NCI-H1694 (cell line): Measurements from ENCODE around the gene NDUFS5.
"Not testable (repeated sequence)": the region's sequence is repeated elsewhere in the genome, so short reads cannot be mapped to it uniquely, and the experiment has no call there.

Experiments
- DNase-seq: peaks from one replicate; lab custom pipeline; 2025; lab: John Stamatoyannopoulos, UW

The NDUFS5 gene

DNA sequence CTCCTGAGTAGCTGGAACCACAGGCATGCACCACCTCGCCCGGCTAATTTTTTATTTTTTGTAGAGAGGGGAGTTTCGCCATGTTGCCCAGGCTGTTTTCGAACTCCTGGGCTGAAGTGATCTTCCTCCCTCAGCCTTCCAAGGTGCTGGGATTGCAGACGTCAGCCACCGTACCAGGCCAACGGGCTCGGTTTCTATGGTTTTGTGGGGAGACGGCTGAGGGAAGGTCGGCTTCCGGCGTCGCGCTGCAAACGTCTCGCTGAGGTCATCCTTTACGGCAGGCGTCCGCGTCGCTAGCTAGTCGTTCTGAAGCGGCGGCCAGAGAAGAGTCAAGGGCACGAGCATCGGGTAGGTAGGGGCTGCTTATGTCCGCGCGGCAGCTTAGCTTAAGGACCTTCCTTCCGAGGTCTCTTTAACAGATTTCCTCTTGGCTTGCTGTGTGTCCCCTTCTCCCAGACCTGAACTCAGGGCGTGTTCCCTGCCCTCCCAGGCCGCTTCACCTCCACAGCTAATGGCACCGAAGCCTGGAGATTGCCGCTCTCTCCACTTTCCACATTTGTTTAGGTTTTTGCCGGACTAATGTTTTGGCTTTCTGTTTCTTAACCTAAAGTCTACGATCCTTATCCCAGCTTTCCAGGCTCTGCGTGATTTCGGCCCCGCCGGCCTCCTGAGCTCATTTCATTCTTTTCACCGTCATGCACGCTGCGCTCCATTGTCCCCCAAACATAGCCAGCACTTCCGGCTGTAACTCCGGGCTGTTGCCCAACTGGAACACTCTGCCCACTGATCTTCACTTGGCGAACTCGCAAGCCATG is at the start of gene NDUFS5:
Gene NDUFS5, plus strand, starts transcription at position 300 of the 815 bp plus-strand sequence. CDS start 2,375 bp downstream, outside the sequence.
- DNase-seq = peak; percentile 59

DNA sequence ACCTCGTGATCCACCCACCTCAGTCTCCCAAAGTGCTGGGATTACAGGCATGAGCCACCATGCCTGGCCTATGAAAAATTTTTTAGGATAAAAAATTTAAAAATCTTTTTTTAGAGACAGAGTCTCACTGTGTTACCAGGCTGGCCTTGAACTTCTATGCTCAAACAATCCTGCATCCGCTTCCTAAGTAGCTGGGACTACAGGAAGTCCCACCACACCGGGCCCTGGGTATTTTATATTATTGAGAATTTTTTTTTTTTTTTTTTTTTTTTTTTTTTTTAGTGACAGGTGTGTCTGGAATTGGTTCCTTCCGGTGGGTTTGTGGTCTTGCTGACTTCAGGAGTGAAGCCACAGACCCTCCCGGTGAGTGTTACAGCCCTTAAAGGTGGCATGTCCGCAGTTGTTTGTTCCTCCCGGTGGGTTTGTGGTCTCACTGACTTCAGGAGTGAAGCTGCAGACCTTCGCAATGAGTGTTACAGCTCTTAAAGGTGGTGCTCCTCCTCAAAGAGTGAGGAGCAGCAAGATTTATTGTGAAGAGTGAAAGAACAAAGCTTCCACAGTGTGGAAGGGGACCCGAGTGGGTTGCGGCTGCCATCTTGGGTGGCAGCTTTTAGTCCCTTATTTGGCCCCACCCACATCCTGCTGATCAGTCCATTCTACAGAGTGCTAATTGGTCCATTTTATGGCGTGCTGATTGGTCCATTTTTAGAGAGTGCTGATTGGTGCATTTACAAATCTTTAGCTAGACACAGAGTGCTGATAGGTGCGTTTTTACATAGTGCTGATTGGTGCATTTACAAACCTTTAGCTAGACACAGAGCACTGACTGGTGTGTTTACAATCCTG is 48.5 kb upstream of the NDUFS5 start:
- not testable (repeated sequence) for DNase-seq

DNA sequence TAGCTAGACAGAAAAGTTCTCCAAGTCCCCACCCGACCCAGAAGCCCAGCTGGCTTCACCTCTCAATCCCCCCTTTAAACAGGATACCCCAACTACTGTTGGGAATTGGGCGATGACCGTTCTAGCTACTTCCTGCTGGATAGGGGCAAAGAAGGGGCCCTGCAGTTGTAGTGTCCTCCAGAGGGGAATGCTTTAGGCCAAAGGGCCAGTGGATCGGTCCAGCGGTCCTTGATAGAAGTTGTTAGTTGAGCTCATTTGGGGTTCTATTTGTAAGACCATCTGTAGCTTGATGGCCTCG is 48.0 kb upstream of the NDUFS5 start:
- DNase-seq = not testable (repeated sequence)

DNA sequence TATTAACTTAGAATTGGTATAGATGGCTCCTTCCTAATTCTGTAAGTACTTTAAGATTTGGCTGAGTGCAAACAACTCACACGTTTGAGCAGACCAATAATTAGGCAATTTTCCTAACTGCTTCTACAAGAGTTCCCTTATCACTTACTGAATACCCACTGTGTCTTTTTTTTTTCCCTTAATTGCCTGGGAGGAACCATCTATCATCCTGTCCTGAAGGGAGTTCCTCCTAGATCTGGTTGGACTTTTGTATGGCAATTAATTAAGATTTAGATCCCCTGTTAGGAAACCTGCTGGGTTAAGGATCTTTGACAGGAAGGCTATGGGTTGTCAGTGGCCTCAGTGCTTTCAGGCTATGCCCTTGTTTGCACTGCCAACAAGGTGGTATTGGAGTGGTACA is 46.8 kb upstream of the NDUFS5 start:
- not testable (repeated sequence) for DNase-seq

DNA sequence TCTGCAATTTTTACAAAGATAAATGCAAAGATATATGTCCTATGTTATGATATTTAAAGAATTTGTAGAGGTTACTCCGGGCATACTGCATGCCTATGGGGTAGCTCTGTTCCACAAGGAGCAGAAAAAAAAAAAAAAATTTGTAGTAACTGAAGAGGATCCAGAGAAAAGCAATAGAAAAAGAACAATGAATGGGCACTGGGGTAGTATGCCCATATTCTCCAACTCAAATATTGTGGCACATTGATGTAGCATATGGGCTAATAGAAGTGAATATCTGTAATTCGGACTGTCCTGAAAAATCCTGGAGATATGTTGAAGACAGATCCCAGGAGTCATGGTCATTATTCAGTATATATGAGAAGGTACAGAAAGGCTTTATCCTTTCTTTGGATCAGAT is 36.2 kb upstream of the NDUFS5 start:
- no peak for DNase-seq

DNA sequence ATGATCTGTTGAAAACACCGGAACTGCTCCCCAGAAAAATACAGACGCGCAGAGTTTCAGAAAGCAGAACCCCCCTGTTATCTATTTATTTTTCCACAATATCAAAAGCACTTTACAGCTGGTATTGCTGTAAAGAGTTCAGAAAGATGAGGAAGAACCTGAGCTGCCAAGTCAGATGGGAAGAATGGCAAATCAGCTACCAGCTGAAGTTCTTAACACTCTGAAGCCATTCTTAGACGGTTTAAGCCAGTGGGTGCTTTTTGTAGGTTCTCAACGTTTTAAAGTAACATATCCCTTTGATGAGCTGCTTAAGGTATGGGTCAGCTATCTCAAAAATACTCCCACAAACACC is 35.8 kb upstream of the NDUFS5 start:
- no peak for DNase-seq

DNA sequence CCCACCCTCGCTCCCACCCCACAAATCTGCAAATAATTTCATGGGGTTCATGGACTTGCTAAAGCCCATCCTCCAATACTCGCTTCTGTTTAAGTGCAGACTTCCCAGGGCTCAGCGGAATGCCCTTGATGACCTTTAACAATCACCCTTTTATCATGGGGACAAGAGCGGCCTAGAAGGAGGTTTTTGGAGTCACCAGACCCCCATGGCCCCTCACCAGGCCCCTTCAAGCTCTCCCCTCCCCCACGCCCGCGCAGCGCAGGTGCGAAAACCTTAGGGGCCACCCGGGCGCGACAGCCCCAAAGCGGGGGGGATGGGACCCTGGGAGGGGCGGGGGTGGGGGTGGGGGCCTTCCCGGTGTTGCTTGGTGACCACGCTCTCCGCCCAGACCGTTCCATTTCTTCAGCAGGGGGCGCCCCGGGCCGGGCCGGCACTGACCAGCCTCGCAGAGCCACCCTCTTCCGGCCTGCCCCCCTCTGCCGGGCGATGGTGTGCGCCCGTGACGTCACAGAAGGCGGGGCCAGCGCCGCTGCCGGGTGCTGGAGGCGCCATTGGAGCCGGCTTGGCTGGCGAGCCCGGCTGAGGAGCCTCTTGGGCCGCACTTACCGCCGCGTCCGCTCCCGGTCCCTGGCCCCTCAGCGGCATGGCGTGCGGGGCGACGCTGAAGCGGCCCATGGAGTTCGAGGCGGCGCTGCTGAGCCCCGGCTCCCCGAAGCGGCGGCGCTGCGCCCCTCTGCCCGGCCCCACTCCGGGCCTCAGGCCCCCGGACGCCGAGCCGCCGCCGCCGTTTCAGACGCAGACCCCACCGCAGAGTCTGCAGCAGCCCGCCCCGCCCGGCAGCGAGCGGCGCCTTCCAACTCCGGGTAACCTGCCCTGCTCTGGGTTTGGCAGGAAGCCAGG is 35.2 kb upstream of the NDUFS5 start, which contains the start of gene AKIRIN1:
Gene AKIRIN1, plus strand, starts transcription at position 539 of the 900 bp plus-strand sequence. Its CDS starts 105 bp downstream, at position 644.
- DNase-seq = peak; percentile 67

DNA sequence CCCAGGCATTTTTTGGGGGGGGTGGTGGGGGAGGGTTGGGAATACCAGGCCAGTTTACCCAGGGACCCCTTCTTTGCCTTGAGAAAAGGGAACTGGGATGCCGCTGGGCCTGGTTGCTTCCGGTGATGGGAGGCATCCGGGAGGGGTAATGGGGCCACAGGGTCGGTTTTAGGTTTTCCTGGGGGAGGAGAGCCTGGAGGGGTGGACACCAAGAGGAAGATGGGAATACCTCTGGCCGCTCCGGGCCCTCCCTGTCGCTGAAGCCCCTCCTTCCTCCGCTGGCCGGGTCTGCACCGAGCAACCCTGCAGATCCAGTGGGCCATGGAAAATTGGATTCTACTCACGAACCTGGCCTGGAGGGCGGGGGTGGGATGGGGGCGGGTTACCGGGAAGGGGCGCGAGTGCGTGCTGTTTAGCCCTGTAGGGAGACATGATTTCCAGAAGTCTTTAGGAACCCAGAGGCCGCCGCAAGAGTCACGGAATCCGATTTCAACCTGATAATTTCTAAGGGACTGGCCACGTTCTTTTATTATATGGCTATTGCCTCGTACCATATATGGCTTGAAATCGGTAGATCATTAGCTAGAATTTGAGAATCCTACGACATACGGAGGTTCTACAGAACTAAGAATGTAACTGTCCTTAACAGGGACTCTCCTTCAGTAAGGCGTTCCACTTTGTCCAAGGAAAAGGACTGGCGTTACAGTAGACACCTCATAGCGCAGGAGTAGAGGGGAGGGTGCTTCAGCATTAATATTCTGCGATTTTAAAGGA is 34.3 kb upstream of the NDUFS5 start:
- DNase-seq = no peak

DNA sequence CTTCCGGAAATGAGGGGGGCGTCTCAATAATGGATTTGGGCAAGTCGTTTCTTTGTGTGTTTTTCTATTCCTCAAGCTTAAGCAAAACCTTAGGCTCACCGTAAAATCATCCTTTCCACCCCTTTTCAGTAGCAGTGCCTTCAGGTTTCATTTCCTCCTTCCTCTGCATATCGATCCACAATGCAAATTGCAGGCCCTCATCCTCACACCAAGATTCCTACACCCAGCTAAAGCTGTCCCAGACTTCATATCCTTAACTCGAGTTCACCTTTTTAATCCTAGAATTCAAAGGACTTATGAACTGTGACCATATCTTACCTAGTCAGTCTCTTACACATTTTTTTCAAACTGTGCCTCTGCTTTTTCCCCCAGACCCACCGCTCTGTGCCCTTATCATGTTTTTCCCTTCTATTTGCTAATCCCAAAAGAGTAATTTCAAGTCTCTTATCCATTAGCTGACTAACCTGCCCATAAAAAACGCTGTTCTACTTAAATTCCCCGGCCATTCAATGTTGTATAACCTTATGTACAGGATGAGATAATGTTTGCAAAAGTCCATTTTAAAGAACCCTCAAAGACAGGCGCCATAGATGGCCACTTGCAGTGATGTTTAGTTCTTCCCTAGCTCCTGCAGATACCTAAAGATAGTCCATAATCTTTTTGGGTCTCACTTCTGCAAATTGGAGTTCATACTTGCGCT is 33.6 kb upstream of the NDUFS5 start:
- DNase-seq = no peak

DNA sequence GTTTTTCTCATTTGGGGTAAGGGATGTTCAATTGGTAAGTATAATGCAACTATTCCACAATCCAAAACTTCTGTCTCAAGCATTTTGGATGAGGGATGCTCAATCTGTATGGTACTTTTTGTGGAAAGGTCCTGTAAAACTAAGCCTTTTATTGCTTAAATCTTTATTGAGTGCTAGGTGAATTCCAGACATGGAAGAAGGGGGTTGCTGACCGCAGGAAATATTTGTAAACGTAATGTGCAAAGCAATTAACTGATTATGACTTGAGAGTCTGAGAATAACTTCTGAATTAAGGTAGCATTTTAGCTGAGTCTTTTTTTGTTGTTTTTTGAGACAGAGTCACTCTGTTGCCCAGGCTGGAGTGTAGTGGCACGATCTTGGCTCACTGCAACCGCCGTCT is 32.0 kb upstream of the NDUFS5 start:
- DNase-seq = no peak

DNA sequence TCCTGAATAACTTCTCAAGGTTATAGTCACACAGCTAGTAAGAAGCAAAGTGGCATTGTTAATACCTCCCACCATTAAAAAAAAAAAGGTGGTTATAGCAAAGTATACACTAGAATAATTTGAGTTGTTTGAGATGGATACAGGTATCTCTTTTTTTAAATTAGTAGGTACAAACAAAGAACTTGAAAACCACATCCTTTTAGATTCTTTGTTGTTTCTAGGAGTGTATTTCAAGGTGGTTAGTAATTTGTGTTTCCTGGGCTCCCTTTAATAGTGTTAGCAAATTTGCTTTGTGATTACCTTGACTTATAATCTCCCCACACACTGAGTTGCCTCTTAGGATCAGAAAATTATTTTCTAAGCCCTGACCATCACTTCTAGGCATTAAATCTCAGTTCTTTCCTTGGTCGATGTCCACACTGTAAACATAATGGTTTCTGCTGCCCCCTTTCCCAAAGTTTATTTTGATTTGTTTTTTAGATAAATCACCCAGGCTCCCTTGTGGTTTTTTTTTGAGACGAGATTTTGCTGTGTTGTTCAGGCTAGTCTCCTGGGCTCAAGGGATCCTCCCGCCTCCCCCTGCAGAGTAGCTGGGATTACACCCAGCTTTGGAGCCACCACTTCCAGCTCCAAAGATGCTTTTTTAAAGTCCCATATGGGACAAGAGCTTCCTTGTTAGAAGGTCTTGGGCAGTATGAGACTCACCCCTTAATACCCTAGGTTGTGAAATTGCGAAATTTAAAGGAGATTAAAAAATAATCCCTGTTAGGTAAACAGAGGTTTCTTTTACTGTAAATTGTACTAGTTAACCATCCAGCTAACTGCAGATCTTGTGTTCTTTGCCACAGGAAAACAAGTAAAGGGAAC is 28.9 kb upstream of the NDUFS5 start:
- no peak for DNase-seq

DNA sequence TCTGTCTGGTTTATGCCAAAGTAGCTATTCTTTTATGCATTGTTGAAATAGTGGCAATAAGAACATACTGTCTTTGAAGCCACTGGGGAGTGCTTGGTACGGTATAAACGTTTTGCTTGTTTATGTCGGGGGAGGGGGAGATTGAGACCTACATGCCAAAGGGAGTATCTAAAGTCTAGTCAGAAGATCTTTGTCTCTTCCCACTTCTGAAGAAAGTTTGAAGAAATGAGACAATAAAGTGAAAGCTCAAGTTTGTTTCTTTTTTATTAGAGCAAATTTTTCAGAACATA is 28.3 kb upstream of the NDUFS5 start:
- no peak for DNase-seq

DNA sequence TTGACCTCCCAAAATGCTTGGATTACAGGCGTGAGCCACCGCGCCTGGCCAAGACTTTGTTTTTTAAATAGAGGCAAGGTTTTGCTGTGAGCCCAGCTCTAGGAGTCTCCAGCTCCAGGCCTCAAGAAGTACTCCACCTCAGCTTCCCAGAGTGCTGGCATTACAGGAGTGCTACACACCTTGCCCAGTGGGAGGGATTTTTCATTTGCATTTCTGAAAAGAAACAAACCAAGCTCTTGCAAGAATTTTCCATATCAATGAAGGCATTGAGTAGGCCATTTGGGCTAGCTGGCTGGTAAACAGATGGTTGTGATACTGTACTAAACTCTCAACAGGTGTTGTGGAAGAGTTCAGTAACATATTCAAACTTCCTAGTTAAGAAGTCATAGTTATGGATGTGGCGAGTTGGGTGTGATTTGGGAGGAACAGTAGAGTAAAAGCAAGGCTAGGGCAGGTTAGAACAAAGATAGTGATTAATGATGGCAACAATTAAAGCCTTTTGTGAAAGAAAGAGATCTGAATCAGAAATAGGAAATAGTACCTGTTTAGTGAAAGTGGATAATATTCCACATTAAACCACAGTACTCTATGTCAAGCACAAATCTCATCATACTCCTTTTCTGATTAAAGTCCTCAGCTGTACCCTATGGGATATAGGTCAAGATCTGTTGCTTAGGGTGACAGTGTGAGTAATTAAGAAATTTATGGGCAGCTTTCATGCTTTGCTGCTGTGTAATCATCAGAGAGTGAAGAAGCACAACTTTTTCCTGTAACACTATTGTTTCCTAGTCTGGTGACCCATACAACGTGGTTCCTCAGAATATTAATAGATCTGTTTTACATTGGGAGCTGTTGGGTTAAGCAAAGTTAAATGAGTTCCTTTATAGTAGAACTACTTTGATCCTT is 24.4 kb upstream of the NDUFS5 start:
- no peak for DNase-seq

DNA sequence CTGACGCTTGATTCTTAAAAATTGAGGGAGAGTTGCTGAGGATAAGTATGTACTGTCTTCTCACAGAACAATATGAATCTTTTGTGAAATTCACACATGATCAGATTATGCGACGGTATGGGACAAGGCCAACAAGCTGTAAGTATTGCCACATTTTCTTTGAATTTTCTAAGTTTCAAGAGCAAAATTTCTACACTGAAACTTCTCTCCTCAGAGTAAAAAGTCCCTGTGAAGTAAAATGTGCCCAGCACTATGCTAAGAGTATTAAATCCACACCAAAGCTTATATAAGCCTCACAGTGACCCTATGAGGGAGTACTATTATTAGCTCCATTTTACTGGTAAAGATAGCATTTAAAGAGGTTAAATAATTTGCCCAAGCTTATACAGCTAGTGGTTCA is 22.9 kb upstream of the NDUFS5 start:
- no peak for DNase-seq

DNA sequence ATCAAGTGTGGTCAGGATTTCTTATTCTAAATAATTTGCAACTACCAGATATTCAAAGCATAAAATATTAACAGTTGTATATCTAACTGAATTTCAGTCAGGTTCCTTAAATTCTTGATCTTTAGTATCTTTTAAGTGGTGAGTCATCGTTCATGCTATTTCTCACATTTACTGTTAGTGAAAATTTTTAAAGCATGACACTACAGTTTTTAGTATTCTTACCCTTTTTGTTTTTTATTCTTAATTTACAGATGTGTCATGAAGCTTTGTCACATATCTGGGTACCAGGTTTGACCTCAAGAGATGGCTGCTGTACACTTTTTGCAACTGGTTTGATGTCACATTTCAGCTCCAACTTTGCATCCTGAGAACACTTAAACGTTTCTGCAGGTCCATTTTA is 22.4 kb upstream of the NDUFS5 start:
- DNase-seq = no peak

DNA sequence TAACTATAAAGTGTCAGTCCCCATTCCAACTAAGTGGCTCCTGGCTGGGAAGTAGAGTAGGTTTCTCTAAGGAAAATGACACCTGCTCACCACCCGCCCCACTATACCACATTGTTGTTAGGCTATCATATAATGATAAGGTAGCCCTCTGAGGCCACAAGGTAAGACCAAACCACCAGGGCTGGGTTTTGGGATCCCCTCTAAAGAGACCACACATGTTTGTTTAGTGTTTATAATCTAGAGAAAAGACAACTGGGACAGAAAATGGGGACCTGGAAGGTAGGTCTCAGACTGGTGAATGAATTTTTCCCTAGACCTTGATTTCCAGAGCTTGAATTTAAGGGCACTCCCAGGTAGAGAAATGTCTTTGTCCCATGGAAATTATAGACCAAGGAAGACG is 19.9 kb upstream of the NDUFS5 start:
- DNase-seq = no peak

DNA sequence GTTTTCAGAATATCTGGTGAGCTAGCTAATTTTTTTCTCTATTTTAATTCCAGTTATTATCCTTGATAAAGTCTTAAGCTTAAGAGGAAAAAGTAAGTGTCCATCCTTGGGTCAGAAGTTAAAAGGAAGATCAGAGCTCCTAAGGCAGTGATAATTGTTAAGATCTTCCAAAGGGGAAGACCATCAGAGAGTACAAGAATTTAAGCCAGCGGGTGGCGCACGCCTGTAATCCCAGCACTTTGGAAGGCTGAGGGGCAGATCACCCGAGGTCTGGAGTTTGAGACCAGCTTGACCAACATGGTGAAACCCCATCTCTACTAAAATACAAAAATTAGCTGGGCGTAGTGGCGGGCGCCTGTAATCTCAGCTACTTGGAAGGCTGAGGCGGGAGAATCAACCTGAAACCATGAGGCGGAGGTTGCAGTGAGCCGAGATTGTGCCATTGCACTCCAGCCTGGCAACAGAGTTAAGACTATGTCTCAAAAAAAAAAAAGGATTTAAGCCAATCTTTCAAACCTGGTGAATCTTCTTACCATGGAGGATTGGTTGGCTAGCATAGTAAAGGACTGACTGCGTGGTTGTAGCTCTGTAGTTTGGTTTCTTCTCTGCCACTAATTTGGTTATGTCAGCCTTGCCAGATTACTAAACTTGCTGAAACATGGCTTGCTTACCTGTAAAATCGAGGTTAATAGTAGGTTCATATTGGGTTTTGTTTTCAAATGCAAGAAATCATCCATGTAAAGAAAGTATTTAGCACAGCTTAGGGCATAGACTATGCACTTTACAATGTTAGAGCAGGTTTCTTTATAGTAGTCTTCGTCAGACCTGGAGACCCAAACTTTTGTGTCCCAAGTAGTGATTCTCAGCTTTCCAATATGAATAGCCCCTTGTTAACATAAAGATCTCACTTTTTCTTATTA is 19.2 kb upstream of the NDUFS5 start:
- no peak for DNase-seq

DNA sequence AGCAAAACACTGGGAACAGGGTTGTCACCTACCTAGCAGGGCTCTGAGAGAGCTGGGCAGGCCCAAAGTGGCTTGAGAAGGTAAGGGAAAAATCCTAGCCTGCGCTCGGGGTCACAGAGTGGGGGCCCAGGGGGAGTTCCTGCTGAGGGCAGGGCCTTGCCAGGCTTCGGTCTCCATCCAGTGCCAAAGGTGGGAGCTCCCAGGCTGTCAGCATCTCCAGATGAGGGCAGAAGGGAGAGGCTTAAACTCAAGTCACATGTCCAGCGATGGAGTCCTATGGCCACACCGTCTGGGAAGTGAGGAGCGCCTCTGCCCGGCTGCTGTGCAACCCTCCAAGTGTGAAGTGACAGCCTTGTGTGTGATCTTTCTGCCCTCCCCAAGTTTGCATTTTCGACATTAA is 11.2 kb upstream of the NDUFS5 start:
- DNase-seq = not testable (repeated sequence)
